ENCODE results near the gene CIDEA.

GRCh38 chr18:12233378-12233777 lies 20.8 kb upstream of the CIDEA start:
- no peak for TF ChIP-seq CTCF (IDR thresholded peaks at IDR 0.05)
- no peak for TF ChIP-seq POLR2A (IDR thresholded peaks at IDR 0.05)
- TF ChIP-seq POLR2AphosphoS5 (IDR thresholded peaks at IDR 0.05), result no peak
- TF ChIP-seq EP300 (IDR thresholded peaks at IDR 0.05), result no peak
